Fibroblast of lung (primary cell): ENCODE results near the gene HMCN2. TPM values are rescaled to one million over a fixed set of nuclear protein-coding genes. Genes with fewer than 3 reads are reported as not detected.

Source experiments
- DNase-seq, 2 donors: peaks; one replicate each; pipeline versions ENCODE4 v3.0.0 to v3.0.0-alpha.2; 2010; ENCODE audit warnings: low read depth in 2 of 2
- H2AFZ ChIP-seq: 2 replicates; pipeline ENCODE4 v1.5.1; 2012; ENCODE audit warnings: low read length, control low read depth, inconsistent platforms
- H3K27ac ChIP-seq: 2 replicates; pipeline ENCODE4 v1.5.1; 2011; ENCODE audit warnings: low read length, control low read depth; ENCODE audit not compliant: insufficient read depth
- H3K27me3 ChIP-seq: 2 replicates; pipeline ENCODE4 v1.5.1; 2011; ENCODE audit warnings: mild to moderate bottlenecking, low read length; ENCODE audit not compliant: control insufficient read depth, insufficient read depth
- H3K36me3 ChIP-seq: 2 replicates; pipeline ENCODE4 v1.5.1; 2011; ENCODE audit warnings: low read length; ENCODE audit not compliant: control insufficient read depth, insufficient read depth
- H3K4me1 ChIP-seq: 2 replicates; pipeline ENCODE4 v1.5.1; 2011; ENCODE audit warnings: low read length; ENCODE audit not compliant: control insufficient read depth, insufficient read depth; ENCODE audit errors: extremely low read depth
- H3K4me2 ChIP-seq: 2 replicates; pipeline ENCODE4 v1.5.1; 2011; ENCODE audit warnings: low read length, control low read depth; ENCODE audit not compliant: insufficient read depth; ENCODE audit errors: extremely low read depth
- H3K4me3 ChIP-seq, 4 experiments: fragments of 200-600 bp in 1 of 4; sonication (generic) in 1 of 4; replicated peaks in 1 of 4; 2 replicates each; pipeline ENCODE4 v1.5.1; 2011 to 2016; ENCODE audit warnings: low read length in 4 of 4, low read depth in 3 of 4, mild to moderate bottlenecking in 3 of 4, control low read depth in 2 of 4, inconsistent platforms in 1 of 4, mixed read lengths in 1 of 4; ENCODE audit not compliant: insufficient read depth in 1 of 4; ENCODE audit errors: control extremely low read depth in 1 of 4
- H3K79me2 ChIP-seq: 2 replicates; pipeline ENCODE4 v1.5.1; 2012; ENCODE audit warnings: mild to moderate bottlenecking, low read length, inconsistent platforms; ENCODE audit not compliant: control insufficient read depth, insufficient read depth
- H3K9ac ChIP-seq: 2 replicates; pipeline ENCODE4 v1.5.1; 2011; ENCODE audit warnings: mild to moderate bottlenecking, low read length, control low read depth; ENCODE audit not compliant: insufficient read depth
- H3K9me3 ChIP-seq: 2 replicates; pipeline ENCODE4 v1.5.1; 2012; ENCODE audit warnings: low read depth, low read length; ENCODE audit not compliant: control insufficient read depth, insufficient read depth
- H4K20me1 ChIP-seq: 2 replicates; pipeline ENCODE4 v1.5.1; 2011; ENCODE audit warnings: low read length; ENCODE audit not compliant: control insufficient read depth, insufficient read depth; ENCODE audit errors: extremely low read depth
- EZH2 ChIP-seq: IDR thresholded peaks from 2 replicates; pipeline ENCODE4 v1.5.1; 2012; ENCODE audit warnings: low read length, control low read depth, mild to moderate bottlenecking; ENCODE audit errors: missing control alignments
- polyA plus RNA-seq, 2 donors: library from polyadenylated mRNA; depleted of rRNA in 1 of 2; stranded (reverse) in 1 of 2; unstranded in 1 of 2; fragments of >200 nt; gene quantifications; 2 replicates each; pipeline ENCODE4 v1.2.1, GENCODE V29; 2011 to 2012; ENCODE audit warnings: missing spikeins in 1 of 2
- total RNA-seq: library from RNA; depleted of rRNA; stranded (reverse); fragments of >200 nt; gene quantifications from 2 replicates; pipeline ENCODE4 v1.2.1, GENCODE V29; 2014
- TF ChIP-seq, protein P1 (sequence below), 2 donors: IDR thresholded peaks in 1 of 2; conservative IDR thresholded peaks in 1 of 2; 1 replicate in 1 of 2; 2 replicates in 1 of 2; pipeline ENCODE4 v1.5.1; 2011 to 2012; ENCODE audit warnings: low read length in 2 of 2, control low read depth in 1 of 2, inconsistent platforms in 1 of 2, low read depth in 1 of 2, mild to moderate bottlenecking in 1 of 2

Gene HMCN2
- total and polyA plus RNA-seq, 2 donors (not counting 1 experiment from before 2014, with no cell fraction given), result under 0.01 TPM; not detected in 1

- TF ChIP-seq, protein P1, sequence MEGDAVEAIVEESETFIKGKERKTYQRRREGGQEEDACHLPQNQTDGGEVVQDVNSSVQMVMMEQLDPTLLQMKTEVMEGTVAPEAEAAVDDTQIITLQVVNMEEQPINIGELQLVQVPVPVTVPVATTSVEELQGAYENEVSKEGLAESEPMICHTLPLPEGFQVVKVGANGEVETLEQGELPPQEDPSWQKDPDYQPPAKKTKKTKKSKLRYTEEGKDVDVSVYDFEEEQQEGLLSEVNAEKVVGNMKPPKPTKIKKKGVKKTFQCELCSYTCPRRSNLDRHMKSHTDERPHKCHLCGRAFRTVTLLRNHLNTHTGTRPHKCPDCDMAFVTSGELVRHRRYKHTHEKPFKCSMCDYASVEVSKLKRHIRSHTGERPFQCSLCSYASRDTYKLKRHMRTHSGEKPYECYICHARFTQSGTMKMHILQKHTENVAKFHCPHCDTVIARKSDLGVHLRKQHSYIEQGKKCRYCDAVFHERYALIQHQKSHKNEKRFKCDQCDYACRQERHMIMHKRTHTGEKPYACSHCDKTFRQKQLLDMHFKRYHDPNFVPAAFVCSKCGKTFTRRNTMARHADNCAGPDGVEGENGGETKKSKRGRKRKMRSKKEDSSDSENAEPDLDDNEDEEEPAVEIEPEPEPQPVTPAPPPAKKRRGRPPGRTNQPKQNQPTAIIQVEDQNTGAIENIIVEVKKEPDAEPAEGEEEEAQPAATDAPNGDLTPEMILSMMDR (conservative IDR thresholded peaks at IDR 0.05 in 1 of 2, IDR thresholded peaks at IDR 0.05 in 1 of 2; ENCODE audit: low read depth in 1 of 2, low read length in 2 of 2), result no peak
- TF ChIP-seq EZH2, result no peak
- H3K36me3 ChIP-seq, result no peaks in the 10 kb centered on the region
- no peak for DNase-seq
These were observed 90.5 kb downstream of the HMCN2 start for GRCh38 chr9:130356033-130356432.

DNA sequence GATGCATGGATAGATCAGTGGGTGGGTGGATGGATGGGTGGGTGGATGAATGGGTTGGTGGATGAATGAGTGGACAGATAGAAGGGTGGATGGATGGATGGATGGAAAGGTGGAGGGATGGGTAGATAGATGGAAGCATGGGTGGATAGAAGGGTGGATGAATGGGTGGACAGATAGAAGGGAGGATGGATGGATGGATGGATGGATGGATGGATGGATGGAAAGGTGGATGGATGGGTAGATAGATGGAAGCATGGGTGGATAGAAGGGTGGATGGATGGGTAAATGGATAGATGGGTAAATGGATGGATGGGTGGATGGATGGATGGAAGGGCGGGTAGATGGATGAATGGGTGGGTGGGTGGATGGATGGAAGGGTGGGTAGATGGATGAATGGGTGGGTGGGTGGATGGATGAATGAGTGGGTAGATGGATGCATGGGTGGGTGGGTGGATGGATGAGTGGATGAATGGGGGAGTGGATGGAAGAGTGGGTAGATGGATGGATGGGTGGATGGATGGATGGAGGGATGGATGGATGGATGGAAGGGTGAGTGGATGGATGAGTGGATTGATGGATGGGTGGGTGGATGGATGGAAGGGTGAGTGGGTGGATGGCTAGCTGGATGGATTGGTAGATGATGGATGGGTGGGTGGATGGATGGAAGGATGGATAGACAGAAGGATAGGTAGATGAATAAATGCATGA, 91.5 kb downstream of the HMCN2 start:
- TF ChIP-seq, protein P1 (conservative IDR thresholded peaks at IDR 0.05 in 1 of 2, IDR thresholded peaks at IDR 0.05 in 1 of 2; ENCODE audit: low read depth in 1 of 2, low read length in 2 of 2), result no peak
- TF ChIP-seq EZH2, result no peak
- Histone ChIP-seq H2AFZ (no peak overlapping the region), H3K27me3 (no peaks in the 10 kb centered on the region), H3K4me2 (no peak overlapping the region), H3K79me2 (no peaks in the 10 kb centered on the region), H3K9ac (no peak overlapping the region), H3K4me3 (no peak overlapping the region), H3K9me3 (no peaks in the 10 kb centered on the region), H3K4me1 (no peaks in the 10 kb centered on the region), H4K20me1 (no peaks in the 10 kb centered on the region), H3K36me3 (no peaks in the 10 kb centered on the region), H3K27ac (no peak overlapping the region)
- DNase-seq, result no peak

More at GRCh38 chr9:130356033-130356432, 90.5 kb downstream of the HMCN2 start:
- no peaks in the 10 kb centered on the region for H3K9me3 ChIP-seq
- no peaks in the 10 kb centered on the region for H3K4me1 ChIP-seq
- H3K79me2 ChIP-seq, result no peaks in the 10 kb centered on the region
- no peaks in the 10 kb centered on the region for H4K20me1 ChIP-seq
- no peak overlapping the region for H3K27ac ChIP-seq
- no peak overlapping the region for H3K4me2 ChIP-seq
- H3K27me3 ChIP-seq, result no peaks in the 10 kb centered on the region
- H2AFZ ChIP-seq, result no peak overlapping the region
- no peak overlapping the region for H3K4me3 ChIP-seq
- H3K9ac ChIP-seq, result no peak overlapping the region

GRCh38 chr9:130358928-130359327, 93.4 kb downstream of the HMCN2 start:
- DNase-seq, result no peak
- no peaks in the 10 kb centered on the region for H3K36me3 ChIP-seq
- H3K27me3 ChIP-seq, result no peaks in the 10 kb centered on the region
- no peak overlapping the region for H2AFZ ChIP-seq
- H4K20me1 ChIP-seq, result no peaks in the 10 kb centered on the region
- no peak overlapping the region for H3K4me3 ChIP-seq
- H3K4me1 ChIP-seq, result no peaks in the 10 kb centered on the region
- H3K4me2 ChIP-seq, result no peak overlapping the region
- TF ChIP-seq, protein P1 (conservative IDR thresholded peaks at IDR 0.05 in 1 of 2, IDR thresholded peaks at IDR 0.05 in 1 of 2; ENCODE audit: low read depth in 1 of 2, low read length in 2 of 2), result no peak
- TF ChIP-seq EZH2, result no peak
- no peaks in the 10 kb centered on the region for H3K79me2 ChIP-seq
- no peaks in the 10 kb centered on the region for H3K9me3 ChIP-seq
- no peak overlapping the region for H3K27ac ChIP-seq
- no peak overlapping the region for H3K9ac ChIP-seq
